ENCODE measurements around the gene PODN. TPM values are rescaled to one million over a fixed set of nuclear protein-coding genes. Genes with fewer than 3 reads are reported as not detected.

Gene PODN
- total RNA-seq, 1 donor from 2014 or later = not detected

- no peak overlapping the region for H3K4me3 Mint-ChIP-seq
- no peaks in the 10 kb centered on the region for H3K9me3 Mint-ChIP-seq
- no peak for DNase-seq (ENCODE audit: low spot score)
- intact Hi-C loops (cut with micrococcal nuclease) = no loop called here
- no peak overlapping the region for H3K27ac Mint-ChIP-seq
- no peaks in the 10 kb centered on the region for H3K36me3 Mint-ChIP-seq (ENCODE audit: low read depth)
- no peaks in the 10 kb centered on the region for H3K4me1 Mint-ChIP-seq (ENCODE audit: low read depth)
- H3K27me3 Mint-ChIP-seq (ENCODE audit: insufficient read depth) = peaks cover 2% of the 10 kb centered on the region
Measured at GRCh38 chr1:53091841-53092645, 30.0 kb downstream of the PODN start.

DNA sequence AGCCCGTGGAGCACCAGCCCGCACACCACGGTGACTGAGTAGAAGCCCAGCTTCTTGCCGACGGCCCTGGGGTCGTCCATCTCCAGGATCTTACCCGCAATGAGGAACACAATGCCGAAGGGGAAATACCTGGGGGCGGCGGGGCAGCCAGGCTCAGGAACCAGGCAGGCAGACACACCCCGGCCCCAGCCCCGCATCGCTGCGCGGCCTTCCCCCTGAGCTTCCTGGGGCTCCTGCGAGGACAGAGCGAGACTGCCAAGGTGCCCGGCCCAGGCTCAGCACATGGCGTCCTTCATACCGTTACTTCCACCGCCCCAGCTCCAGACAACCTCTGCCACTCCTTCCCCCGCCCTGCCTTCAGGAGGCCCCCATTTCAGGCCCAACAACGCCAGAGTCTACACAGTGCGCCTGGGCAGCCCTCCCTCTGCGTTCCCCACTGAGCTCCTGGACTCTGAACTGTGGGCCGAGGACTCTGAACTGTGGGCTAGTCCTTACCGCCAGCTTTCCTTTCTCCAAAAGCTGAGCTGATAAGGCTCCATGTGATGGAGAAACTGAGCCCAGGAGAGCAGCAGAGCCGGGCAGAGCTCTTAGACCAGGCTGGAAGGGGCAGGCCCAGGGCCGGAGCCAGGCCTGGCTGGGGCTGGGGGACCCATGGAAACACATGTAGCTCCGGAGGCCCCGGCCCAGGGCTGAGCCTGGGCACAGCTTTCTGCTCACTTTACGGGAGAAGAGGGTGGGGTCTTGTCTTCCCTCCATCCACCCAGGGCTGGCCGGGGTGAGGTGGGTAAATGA lies 30.8 kb downstream of the PODN start:
- Mint-ChIP-seq H3K27me3 (ENCODE audit: insufficient read depth) (peaks cover 2% of the 10 kb centered on the region), H3K27ac (no peak overlapping the region), H3K36me3 (ENCODE audit: low read depth) (no peaks in the 10 kb centered on the region), H3K4me3 (no peak overlapping the region), H3K4me1 (ENCODE audit: low read depth) (no peaks in the 10 kb centered on the region), H3K9me3 (no peaks in the 10 kb centered on the region)
- no peak for DNase-seq (ENCODE audit: low spot score)
- intact Hi-C loops (cut with micrococcal nuclease) = no loop called here

- no peaks in the 10 kb centered on the region for H3K36me3 Mint-ChIP-seq (ENCODE audit: low read depth)
Measured at GRCh38 chr1:53093451-53093754, 31.4 kb downstream of the PODN start.

GRCh38 chr1:53093778-53094532 lies 31.9 kb downstream of the PODN start:
- intact Hi-C loops (cut with micrococcal nuclease) = no loop called here
- no peak for DNase-seq (ENCODE audit: low spot score)
- peaks cover 2% of the 10 kb centered on the region for H3K27me3 Mint-ChIP-seq (ENCODE audit: insufficient read depth)
- no peak overlapping the region for H3K27ac Mint-ChIP-seq
- no peaks in the 10 kb centered on the region for H3K9me3 Mint-ChIP-seq
- no peaks in the 10 kb centered on the region for H3K4me1 Mint-ChIP-seq (ENCODE audit: low read depth)
- no peak overlapping the region for H3K4me3 Mint-ChIP-seq
- H3K36me3 Mint-ChIP-seq (ENCODE audit: low read depth) = no peaks in the 10 kb centered on the region

More at GRCh38 chr1:53093451-53093754, 31.4 kb downstream of the PODN start:
- intact Hi-C loops (cut with micrococcal nuclease) = no loop called here
- Mint-ChIP-seq H3K9me3 (no peaks in the 10 kb centered on the region), H3K27me3 (ENCODE audit: insufficient read depth) (peaks cover 2% of the 10 kb centered on the region), H3K4me1 (ENCODE audit: low read depth) (no peaks in the 10 kb centered on the region), H3K27ac (no peak overlapping the region), H3K4me3 (no peak overlapping the region)
- DNase-seq (ENCODE audit: low spot score) = no peak

- no peak overlapping the region for H3K4me3 Mint-ChIP-seq
- no peaks in the 10 kb centered on the region for H3K36me3 Mint-ChIP-seq (ENCODE audit: low read depth)
- no peaks in the 10 kb centered on the region for H3K4me1 Mint-ChIP-seq (ENCODE audit: low read depth)
- H3K27me3 Mint-ChIP-seq (ENCODE audit: insufficient read depth) = peaks cover 2% of the 10 kb centered on the region
- DNase-seq (ENCODE audit: low spot score) = no peak
- H3K27ac Mint-ChIP-seq = no peak overlapping the region
- intact Hi-C loops (cut with micrococcal nuclease) = no loop called here
- H3K9me3 Mint-ChIP-seq = no peaks in the 10 kb centered on the region
Measured at GRCh38 chr1:53094533-53094919, 32.5 kb downstream of the PODN start.

GRCh38 chr1:53104289-53104913 lies 42.4 kb downstream of the PODN start:
- no peak for DNase-seq (ENCODE audit: low spot score)
- Mint-ChIP-seq H3K4me3 (no peak overlapping the region), H3K9me3 (no peaks in the 10 kb centered on the region), H3K27me3 (ENCODE audit: insufficient read depth) (no peaks in the 10 kb centered on the region), H3K27ac (no peak overlapping the region), H3K4me1 (ENCODE audit: low read depth) (peaks cover 13% of the 10 kb centered on the region), H3K36me3 (ENCODE audit: low read depth) (no peaks in the 10 kb centered on the region)
- intact Hi-C loops (cut with micrococcal nuclease) = no loop called here

- Mint-ChIP-seq H3K4me3 (no peak overlapping the region), H3K27ac (no peak overlapping the region), H3K36me3 (ENCODE audit: low read depth) (no peaks in the 10 kb centered on the region), H3K4me1 (ENCODE audit: low read depth) (peaks cover 23% of the 10 kb centered on the region), H3K9me3 (peaks cover 4% of the 10 kb centered on the region), H3K27me3 (ENCODE audit: insufficient read depth) (peaks cover 4% of the 10 kb centered on the region)
- DNase-seq (ENCODE audit: low spot score) = no peak
- intact Hi-C loops (cut with micrococcal nuclease) = no loop called here
Measured at GRCh38 chr1:53107090-53107489, 45.1 kb downstream of the PODN start.

DNA sequence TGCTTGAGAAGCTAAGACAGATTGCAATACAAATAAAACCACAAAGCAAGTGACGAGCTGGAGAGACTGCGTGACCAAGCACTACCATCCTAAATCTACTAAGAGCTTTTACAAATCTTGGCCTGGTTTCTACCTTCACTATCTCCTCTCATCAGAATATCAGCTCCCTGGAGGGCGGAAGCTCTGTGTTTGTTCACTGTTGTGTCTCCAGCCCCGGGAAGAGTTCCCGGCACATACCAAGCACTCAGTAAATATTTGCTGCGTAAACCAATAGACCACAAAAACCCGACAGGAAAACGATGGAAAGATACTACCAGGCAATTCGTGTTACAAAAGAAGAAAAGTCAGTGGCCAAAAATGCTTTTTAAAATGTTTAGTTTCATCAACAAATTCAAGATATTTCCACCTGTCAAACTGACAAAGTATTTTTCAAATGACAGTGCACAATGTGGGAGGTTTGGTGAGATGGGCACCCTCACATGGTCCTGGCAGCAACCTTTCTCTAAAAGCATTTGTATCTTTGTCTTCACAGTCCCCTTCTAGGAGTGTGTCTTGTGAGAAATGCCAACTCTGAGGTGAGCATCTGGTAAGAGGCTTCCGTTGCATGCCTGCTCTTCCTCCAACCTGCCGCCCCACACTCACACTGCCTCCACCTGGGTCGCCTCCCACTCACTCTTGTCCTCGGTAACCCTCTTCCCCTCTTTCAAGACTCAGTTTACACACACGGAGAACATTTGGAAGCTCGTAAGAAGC lies 45.7 kb downstream of the PODN start:
- H3K27ac Mint-ChIP-seq = no peak overlapping the region
- no peak overlapping the region for H3K4me3 Mint-ChIP-seq
- H3K4me1 Mint-ChIP-seq (ENCODE audit: low read depth) = peaks cover 23% of the 10 kb centered on the region
- no peak for DNase-seq (ENCODE audit: low spot score)
- intact Hi-C loops (cut with micrococcal nuclease) = no loop called here
- H3K9me3 Mint-ChIP-seq = peaks cover 6% of the 10 kb centered on the region
- peaks cover 4% of the 10 kb centered on the region for H3K27me3 Mint-ChIP-seq (ENCODE audit: insufficient read depth)
- no peaks in the 10 kb centered on the region for H3K36me3 Mint-ChIP-seq (ENCODE audit: low read depth)

DNA sequence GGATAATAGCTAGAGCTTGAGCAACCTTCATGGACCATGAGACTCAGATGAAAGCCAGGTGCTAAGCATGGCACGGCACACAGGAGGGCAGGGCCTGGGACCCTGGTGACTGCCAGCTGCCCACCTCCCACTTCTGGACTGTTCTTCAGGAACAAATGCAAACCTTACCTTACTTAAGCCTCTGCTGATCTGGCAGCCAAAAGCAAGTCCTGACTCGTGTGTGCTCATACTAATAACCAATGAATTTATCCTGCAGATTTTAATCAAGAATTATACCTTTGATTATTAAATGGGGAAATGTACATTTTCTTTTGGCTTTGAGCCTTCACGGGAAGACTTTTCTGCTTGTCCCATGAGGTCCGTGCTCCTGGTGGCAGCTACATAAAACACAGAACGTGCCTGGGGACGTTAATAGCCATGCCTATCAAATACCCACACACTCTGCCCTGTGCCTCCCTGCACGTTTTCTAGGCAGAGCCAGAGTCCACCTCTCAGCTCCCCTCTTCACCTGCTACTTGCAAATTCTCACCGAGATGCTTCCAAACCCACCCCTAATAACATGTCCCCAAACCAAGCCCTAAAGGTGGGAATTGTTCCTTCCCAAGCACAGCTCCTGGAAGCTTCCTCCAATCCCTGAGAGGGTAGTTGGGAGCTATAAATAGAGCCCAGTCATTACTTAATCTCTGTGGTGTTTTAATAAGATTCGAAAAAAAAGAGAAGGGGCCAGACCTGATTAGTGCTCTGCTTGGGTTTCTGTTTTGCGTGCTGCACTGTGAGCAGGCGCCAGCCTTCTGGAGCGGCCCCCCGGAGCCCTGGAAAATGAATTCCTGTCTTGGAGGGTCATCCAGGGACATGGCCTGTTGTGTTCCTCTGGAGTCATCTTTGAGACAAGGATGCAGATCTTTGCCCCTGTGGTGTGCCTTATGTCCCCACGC lies 46.9 kb downstream of the PODN start:
- Mint-ChIP-seq H3K27ac (no peak overlapping the region), H3K36me3 (ENCODE audit: low read depth) (no peaks in the 10 kb centered on the region), H3K9me3 (peaks cover 6% of the 10 kb centered on the region), H3K4me1 (ENCODE audit: low read depth) (peaks cover 23% of the 10 kb centered on the region), H3K4me3 (no peak overlapping the region), H3K27me3 (ENCODE audit: insufficient read depth) (peaks cover 4% of the 10 kb centered on the region)
- DNase-seq (ENCODE audit: low spot score) = no peak
- intact Hi-C loops (cut with micrococcal nuclease) = no loop called here

DNA sequence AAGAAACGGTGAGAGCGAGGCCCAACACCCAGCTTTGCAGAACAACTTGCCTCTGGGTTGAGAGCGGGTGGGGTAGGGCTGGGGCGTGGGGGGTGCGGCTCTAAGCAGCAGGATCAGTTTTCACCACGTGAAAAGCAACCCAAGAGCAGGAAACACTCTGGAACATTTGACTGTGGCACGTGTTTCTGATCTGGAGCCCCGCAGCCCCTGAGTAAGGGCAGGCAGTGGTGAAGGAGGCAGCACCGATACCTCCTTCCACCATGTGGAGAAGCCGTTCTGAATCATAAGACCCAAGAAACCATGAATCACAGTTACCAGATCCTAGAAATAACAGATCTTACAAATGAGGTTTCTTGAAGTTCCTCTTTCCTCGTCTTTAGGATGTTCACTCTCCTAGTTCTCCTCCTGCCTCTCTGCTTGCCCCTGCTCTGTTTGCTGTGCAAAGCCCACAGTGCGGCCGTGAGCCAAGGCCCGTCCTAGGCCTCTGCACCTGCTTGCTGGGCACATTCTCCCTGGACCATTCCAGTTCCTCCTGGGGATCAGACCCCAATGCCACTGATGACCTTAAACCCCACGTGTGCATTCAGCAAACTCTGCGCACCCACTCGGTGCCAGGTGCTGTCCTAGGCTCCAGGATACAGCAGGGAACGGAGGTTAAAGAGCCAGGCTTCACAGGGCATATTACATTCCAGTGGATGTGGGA lies 48.5 kb downstream of the PODN start:
- DNase-seq (ENCODE audit: low spot score) = no peak
- intact Hi-C loops (cut with micrococcal nuclease) = no loop called here
- H3K27me3 Mint-ChIP-seq (ENCODE audit: insufficient read depth) = peaks cover 4% of the 10 kb centered on the region
- no peaks in the 10 kb centered on the region for H3K36me3 Mint-ChIP-seq (ENCODE audit: low read depth)
- peaks cover 23% of the 10 kb centered on the region for H3K4me1 Mint-ChIP-seq (ENCODE audit: low read depth)
- H3K9me3 Mint-ChIP-seq = peaks cover 6% of the 10 kb centered on the region
- no peak overlapping the region for H3K27ac Mint-ChIP-seq
- no peak overlapping the region for H3K4me3 Mint-ChIP-seq

GRCh38 chr1:53111073-53111556 lies 49.1 kb downstream of the PODN start:
- no peak overlapping the region for H3K27ac Mint-ChIP-seq
- peaks cover 4% of the 10 kb centered on the region for H3K27me3 Mint-ChIP-seq (ENCODE audit: insufficient read depth)
- DNase-seq (ENCODE audit: low spot score) = no peak
- H3K4me3 Mint-ChIP-seq = no peak overlapping the region
- peaks cover 6% of the 10 kb centered on the region for H3K9me3 Mint-ChIP-seq
- peaks cover 23% of the 10 kb centered on the region for H3K4me1 Mint-ChIP-seq (ENCODE audit: low read depth)
- no peaks in the 10 kb centered on the region for H3K36me3 Mint-ChIP-seq (ENCODE audit: low read depth)
- intact Hi-C loops (cut with micrococcal nuclease) = no loop called here
